Measurements from ENCODE around the gene KDM5B.
"Not testable (repeated sequence)": the region's sequence is repeated elsewhere in the genome, so short reads cannot be mapped to it uniquely, and the experiment has no call there.

The KDM5B gene

DNA sequence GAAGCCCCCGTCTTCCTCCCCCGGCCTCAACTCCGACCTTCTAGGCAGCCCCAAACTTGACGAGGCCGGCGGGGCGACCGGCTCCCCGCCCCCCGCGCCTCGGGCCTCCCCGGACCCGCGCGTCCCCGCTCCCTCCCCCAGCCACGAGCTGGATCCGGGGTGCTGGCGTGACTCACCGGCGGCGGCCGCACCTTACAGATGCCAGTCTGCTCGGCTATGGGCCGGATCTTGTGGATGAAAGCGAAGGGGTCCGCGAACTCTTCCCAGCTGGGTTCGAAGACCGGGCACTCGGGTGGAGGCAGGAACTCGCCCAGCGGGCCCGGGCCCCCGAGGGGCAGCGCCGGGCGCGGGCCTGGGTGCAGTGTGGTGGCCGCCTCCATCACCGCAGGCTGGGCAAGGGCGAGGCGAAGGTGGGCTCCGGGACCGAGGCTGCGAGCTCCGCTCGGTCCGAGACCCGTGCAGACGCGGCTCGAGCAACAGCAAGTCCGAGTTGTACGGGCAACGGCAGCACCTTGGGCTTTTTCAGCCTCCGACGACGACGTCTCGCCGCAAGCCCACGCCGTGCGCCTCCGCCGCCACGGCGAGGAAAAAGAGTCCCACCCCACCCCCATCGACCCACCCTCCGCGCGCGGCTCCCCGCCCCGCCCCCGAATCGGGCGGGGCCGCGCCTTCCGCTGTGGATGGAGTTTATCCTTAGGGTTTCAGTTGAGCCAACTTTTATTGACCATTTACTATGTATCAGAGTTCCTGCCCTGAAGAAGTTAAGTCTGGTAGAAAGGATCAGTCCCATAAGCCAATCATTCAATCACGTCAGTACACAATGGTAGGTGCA, at the start of gene KDM5B:
TSS of gene KDM5B (minus strand) at position 496 of the 832 bp plus-strand sequence. CDS start at position 380, 116 bp downstream.
- DNase-seq = peak in 49 of 56 donors; percentile 11 to 71 (median 52)

DNA sequence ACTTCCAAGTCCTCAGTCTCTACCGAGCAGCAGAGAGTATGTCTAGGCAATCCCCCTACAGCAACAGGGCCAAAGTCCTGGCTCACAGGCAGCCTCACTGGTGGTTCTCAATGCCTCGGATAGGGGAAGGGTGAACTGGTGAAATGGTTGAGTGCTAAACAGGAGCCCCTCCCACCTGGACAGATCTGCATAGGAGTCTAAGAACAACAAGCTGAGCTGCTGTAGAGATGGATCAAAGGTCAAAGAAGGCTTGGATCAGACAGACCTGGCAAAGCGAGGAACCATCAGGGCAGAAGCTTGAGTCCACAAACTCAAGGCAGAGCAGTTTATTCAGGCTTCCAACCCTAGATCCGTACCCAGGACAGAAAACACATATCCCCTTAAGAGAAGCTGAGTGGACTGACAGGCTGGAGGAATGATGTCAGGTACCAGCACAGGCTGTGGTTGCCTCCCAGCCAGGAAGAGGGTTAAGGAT, 49.0 kb upstream of the KDM5B start:
- no peak for DNase-seq

DNA sequence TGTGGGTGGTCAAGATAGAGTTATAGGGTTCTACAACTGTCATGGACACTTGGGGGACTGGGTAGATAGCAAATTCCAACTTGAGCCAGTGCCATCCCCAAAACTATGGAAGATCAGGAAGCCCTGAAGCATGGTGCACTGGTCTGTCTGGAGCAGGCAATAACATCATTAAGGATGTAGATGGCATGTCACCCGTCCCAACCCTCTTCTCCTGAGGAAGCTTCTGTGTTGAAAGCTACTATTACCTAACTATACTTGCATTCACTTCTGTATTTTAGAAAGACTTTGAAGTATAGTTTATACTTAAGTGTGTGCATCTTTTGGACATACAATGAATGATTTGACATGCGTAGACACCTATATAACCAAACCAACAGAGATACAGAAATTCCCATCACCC, 47.8 kb upstream of the KDM5B start:
- no peak for DNase-seq

DNA sequence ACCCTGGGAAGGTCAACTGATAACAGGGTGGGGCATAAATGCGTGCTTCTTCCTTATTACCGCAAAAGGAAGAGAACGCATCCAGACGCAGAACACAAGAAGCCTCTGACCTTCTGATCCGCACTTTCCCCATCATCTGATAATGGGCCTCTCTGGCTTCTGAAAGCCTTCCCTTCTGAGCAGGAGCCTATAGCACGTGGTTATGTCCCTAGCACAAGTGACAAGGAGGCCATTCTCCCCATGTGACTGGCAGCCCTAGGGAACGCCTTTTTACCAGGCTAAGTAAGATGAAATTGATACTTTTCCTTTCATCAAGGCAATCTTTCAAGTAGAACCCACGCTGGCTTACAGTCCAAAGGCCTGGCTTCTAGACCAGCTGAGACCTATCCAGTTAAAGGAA, 46.6 kb upstream of the KDM5B start:
- DNase-seq = no peak

DNA sequence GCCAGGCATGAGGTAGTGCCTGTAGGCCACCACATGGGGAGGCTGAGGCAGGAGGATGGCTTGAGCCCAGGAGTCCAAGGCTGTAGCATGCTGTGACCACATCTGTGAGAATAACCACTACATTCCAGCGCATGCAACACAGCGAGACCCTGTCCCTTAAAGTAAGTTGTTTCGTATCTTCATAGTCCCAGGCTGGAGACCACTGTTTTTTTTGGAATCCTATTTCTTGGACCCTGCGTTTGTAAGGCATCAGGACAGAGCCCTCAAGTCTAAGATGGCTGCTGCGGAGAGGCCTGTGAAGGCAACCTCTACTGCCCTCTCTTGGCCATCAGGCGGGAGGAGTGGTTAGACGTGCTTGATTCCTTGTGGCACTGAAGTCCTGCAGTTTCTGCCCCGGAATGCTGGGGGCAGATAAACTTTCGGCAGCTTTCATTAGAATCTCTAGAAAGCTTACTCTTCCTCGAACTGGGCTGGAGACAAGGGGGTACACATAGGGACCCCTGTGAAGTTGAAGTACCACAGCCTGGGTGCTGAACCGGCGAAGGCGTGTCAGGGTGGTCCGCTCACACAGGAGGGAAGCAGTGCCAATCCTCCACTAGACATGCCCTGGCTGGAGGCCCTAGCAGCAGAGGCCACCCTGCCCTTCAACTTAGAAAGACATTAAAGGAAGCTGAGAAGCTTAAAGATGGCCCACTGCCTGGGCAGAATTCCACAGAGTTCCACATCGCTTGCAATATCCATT, 44.1 kb upstream of the KDM5B start:
- DNase-seq = peak in 1 of 56 donors; percentile 8

DNA sequence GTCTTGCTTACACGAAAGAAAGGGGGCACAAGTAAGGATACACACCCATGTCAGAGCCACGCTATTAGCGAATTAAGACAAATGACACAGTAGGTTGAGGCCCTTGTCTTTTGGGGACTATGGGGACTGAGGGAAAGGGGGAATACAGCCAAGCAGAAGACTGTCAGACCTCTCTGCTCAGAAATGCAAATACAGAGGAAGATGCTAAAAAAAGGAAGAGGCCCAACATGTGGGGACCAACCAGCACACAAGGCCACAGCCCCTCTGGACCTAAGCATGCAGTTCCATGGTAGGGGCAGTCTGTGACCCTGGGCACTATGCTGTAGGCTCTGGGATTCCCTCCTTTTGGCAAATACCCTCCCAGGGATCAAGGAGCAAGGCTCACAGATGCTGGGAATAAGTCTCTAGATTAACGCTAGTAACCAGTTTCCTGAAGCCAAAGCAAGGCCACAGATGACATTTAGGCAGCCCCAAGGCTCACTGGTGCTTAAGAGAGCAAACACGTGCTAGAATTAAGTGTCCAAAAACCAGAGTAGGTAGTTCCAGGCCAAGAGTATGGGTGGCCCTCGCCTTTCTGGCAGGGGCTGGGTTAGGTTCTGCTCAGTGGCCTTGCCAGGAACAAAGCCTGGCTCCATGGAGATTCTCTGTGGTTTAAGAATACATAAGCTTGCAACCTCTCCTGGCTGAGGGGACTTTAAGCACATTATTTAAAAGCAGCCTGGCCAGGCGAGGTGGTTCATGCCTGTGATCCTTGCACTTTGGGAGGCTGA, 42.6 kb upstream of the KDM5B start:
- peak in 4 of 56 donors; percentile 13 to 20 (median 16) for DNase-seq

DNA sequence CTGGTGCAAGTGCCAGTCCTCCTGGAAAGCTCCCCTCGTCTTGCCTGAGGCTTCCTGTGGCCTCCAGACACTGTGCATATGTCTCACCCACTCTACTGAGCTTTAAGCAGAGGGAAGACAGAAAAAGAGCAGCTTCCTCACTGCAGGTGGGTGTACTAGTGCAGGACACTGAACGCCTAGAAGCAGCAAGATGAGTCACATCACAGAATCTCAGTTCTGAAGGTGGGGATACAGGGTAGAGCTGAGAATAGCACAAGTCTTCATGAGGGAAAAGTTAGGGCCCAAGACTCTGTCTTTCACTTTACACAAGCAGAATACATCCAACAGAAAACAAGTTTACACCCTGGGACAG, 39.9 kb upstream of the KDM5B start:
- peak in 18 of 56 donors; percentile 5 to 66 (median 18) for DNase-seq

DNA sequence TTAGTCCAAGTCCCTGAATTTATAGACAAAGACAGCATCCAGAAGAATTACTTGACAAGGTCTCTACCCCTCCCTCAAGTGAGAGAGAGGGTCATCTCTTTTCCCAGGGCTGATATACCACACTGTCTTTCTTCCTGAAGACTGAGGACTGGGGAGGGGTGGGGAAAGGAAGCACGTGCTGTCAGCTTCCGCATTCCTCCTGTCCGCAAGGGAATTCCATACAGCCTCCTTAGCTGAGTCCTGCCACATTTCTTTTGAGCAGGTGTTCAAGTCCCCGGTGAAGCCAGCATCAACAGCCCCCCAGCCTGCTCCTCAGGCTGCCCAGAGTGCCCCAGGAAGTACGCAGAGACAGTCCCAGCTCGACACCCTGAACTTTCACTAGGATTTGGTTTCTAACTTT, 36.7 kb upstream of the KDM5B start:
- DNase-seq = no peak

DNA sequence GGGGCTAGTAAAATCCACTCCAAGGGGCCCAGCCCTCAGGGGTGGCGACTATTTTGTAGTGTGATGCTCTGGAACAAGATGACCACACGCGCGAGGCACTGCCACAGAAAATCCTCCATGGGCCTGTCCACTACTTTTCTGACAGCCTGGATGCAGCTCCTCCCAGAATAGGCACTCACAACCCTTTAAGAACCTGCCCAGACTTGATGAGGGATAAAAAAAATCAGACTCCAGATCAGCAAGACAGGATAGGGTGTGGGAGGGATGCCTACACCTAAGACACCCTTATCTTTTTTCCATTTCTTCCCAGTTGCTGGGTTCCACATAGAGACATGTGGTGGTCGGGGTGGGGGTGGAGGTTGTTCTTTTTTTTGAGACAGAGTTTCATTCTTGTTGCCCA, 36.0 kb upstream of the KDM5B start:
- no peak for DNase-seq

DNA sequence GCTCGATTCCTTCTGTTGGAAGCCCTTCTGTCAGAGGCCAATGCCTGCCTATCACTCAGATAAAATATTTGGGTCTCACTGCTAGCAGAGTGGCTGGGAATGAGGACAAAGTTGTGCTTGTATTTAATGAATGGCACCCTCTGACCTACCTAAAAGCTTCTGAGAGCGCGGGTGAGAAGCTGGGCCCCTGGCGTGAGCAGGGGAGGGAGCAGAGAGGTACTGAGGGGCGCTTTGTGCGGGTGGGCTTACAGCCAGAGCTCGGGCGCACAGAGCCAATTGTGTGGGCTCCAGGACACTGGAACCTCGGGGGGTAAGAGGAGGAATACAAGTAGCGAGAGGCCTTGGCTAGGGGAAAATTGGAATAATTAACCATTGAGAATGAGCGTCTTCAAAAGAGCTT, 34.9 kb upstream of the KDM5B start:
- peak in 29 of 56 donors; percentile 4 to 65 (median 20) for DNase-seq

DNA sequence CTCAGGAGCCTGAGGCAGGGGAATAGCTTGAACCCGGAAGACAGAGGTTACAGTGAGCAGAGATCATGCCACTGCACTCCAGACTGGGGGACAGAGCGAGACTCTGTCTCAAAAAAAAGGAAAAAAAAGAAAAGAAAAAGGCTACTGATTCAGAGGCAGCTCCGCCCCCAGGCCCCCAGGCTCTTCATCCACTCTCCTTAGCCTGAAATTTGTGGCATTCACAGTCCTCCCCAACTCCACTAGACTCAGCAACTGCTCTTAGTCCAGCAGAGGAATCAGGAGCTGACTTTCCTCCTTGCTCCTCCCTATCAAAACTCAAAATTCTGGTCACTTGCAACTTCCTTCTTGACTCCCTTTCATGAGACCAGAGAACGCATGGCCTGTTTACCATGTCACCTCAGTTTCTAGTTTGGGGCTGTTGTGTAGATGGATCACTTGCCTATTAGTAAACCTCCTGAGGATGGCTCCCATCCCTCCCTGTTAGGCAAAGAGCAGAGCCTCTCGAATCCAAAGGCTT, 29.6 kb upstream of the KDM5B start:
- DNase-seq = no peak

DNA sequence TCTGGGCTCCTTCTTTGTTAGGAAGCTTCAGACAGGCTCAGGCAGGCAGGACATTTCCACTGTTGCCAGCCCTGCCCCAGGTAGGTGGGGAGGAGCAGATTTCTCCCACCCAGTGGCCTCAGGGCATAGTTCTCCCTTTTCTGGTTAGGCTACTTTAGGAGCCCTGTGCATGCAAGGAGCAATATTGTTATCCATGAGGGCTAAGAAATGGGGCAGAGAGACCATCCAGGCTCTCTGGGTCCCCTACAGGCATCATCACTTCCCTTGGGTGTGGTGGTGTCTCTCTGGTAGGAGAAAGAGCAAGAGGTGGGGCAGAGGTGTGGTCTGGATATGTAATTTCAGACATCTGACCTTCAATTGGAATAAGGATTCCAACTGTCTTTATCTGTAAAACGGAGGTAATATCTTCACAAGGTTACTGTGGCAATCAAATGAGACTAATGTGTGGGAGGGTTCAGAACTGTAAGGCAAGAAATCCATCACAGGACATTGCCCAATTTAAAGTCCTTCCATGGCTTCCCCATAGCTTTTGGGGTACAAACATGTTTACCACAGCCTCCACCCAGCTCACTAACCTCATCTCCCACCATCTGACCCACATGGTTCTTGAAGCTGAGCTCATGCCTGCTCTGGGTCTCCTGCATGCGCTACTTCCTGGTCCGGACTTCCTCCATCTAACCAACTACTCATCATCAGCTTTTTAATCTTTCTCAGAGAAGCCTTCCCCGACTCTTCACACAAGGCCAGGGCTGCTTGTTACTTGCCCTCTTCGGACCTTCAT, 28.6 kb upstream of the KDM5B start:
- DNase-seq = no peak

DNA sequence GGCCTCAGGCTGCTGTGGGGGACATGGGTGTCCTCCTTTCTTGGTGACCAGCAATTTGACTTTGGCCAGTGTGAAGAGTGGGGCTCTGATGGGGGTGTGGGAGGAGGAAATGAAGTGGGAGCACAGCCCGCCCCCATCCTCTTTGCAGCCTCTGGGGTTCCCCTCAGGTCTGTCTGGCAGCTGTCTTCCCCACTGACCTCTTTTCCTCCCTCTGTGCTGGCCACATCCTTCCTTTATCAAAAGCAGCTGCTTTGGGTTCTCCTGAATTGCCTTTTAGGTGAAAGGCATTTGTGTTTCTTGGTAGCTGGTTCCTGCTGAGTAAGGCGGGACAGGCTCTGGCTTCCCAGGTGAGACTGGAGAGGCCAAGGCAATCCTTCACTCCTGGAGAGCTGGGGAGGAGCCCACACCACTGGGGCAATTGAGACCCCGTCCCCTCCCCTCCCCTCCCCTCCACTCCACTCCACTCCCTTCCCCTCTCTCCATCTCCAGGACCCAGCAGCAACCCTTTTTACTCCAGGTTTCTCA, 27.4 kb upstream of the KDM5B start:
- no peak for DNase-seq

DNA sequence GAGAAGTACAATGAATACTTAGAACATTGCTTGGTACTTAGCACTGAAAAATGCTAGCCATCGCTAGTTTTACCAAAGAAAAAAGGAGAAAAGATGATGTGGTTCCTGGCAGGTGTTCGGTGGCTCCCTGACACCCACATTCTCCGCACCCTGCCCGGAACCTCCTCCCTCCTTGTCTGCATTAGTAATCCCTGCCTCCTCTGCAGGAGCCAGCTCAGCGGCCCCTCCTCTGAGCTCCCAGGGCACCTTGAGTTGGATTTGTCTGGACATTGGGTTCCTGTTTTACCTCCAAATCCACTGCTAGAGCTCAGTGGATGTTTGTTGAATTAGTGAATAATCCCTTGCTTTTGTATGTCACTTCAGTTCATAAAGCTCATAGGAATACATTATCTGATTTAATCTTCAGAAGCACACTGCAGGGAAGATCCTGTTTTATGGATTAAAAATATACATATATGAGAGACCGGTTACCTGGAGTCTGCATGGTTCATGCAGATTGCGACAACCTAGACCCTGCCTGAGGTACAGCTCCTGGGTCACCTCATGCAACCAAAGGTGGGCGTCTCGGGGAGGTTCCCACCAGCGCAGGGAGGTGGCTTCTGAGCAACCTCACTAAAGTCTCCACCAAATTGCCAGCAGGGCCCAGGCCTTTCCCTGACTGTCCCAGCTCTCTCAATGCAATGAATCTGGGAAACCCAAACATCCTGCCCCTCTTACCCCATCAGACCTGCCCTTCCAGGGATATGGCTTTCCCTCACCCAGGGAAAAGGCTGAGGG, 26.7 kb upstream of the KDM5B start:
- DNase-seq = peak in 13 of 56 donors; percentile 3 to 52 (median 17)

DNA sequence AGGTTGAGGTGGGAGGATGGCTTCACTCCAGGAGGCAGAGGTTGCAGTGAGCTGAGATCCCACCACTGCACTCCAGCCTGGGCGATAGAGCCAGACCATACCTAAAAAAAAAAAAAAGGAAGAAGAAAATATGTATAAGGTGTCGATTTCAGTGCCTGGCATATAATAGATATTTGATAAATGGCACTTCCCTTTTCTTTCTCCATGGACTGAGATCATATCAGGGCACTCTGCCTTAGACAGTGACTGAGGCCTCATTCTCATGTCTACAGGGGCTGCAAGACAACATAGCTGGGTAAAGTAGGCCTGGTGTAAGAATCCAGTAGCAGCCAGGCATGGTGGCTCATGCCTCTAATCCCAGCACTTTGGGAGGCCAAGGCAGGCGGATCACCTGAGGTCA, 23.7 kb upstream of the KDM5B start:
- DNase-seq = no peak

DNA sequence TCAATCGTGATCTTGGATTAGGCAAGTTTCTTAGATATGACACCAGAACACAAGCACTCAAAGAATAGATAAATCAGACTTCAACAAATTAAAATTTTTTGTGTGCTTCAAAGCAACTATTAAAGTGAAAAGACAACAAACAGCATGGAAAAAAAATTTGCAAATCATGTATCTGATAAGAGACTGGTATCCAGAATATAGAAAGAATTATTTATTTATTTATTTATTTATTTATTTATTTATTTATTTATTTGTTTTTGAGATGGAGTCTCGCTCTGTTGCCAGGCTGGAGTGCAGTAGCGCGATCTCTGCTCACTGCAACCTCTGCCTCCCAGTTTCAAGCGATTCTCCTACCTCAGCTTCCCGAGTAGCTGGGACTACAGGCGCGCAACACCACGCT, 21.0 kb upstream of the KDM5B start:
- not testable (repeated sequence) for DNase-seq

DNA sequence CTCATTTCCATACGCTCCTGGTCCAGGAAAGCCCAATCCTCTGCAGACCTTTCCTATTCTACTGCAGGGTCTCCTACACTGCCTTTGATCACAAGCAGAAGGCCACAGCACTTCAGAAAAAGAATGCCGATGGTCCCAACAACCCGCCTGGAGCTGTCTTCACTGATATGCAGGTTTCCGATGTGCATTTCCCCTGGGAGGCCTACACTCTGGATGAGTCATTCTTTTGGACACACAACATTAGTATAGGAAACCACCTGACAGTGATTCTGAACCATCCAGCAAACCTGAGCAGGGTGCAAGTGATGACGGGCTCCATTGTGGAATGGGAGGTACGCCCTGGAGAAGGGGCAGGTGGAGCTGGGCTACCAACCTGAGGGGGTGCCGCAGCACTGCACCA, 17.5 kb upstream of the KDM5B start:
- no peak for DNase-seq

DNA sequence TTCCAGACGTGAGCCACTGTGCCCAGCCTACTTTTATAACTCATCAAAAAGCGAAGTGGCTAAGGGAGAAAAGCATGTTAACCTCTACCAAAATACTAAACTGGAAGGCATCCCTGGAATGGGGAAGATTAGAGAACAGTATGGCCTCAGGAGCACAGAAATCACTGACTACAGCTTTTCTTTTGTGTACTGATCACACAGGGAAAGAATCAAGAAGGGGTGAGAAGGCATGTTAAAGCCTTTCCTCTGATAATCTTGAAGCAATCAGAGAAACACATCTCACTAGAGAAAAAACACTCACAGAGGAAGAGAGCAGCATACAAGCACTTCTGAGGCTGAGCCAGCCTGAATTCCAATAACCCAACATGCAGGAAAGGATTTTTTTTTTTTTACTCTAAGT, 13.2 kb upstream of the KDM5B start:
- DNase-seq = no peak

DNA sequence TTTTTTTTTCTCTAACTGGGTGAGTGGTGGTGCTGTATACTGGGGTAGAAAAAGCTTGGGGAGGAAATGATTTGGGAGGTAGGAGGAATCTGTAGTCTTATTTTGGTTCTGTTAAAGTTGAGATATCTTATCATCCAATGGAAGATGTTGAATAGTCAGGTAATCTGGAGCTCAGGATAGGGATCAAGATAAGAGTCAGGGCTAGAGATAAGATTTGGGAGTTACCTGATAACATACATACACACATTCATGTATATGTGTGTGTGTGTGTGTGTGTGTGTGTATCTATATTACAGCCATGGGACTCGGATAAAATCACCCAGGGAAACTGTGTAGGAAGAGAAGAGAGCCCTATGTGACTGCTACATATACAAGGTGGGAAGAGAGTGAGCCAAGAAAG, 10.6 kb upstream of the KDM5B start:
- no peak for DNase-seq

DNA sequence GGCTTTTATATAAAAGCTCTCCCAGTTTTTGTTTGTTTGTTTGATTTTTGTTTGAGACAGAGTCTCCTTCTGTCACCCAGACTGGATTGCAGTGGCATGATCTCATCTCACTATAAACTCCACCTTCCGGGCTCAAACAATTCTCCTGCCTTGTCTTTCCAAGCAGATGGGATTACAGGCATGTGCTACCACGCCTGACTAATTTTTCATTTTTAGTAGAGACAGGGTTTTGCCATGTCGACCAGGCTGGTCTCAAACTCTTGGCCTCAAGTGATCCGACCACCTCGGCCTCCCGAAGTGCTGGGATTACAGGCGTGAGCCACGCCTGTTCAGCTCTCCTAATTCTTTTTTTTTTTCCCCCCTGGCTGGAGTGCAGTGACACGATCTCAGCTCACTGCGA, 6.9 kb upstream of the KDM5B start:
- DNase-seq = no peak

All from nucleus accumbens (tissue), 56 donors.